Measurements from ENCODE around the gene PARP8.
"Not testable (repeated sequence)": the region's sequence is repeated elsewhere in the genome, so short reads cannot be mapped to it uniquely, and the experiment has no call there.

PARP8 gene

GRCh38 chr5:50666261-50667022 is at the start of gene PARP8:
Gene PARP8 (plus strand): TSS chr5:50666637. CDS start chr5:50667096, 459 bp downstream.
- Histone ChIP-seq H3K9ac (ENCODE audit: low read depth, low read length) (peak within 1 kb of the TSS; percentile 75), H3K27me3 (ENCODE audit: insufficient read depth, low read length, poor library complexity) (no peaks in the 10 kb centered on the region), H3K27ac (ENCODE audit: low read length) (peak within 1 kb of the TSS; percentile 91), H3K4me3 (ENCODE audit: low read depth in 1 of 2, low read length in 2 of 2) (peak within 1 kb of the TSS; percentile 30 to 80), H2AFZ (ENCODE audit: low read depth, low read length) (peak within 1 kb of the TSS; percentile 75), H3K4me1 (ENCODE audit: insufficient read depth, low read length) (peaks cover 45% of the 10 kb centered on the region), H3K36me3 (ENCODE audit: insufficient read depth, low read length) (no peaks in the 10 kb centered on the region; the same call in 1 of the 2 replicates), H3K79me2 (ENCODE audit: insufficient read depth, low read length) (peaks cover 46% of the 10 kb centered on the region), H4K20me1 (ENCODE audit: insufficient read depth, low read length) (no peaks in the 10 kb centered on the region; the same call in 1 of the 2 replicates), H3K4me2 (ENCODE audit: insufficient read depth, low read length) (peak within 1 kb of the TSS; percentile 65), H3K9me3 (ENCODE audit: insufficient read depth, low read length, severe bottlenecking) (no peaks in the 10 kb centered on the region)
- DNase-seq (peak; percentile 72), ATAC-seq (ENCODE audit: insufficient read depth, low read depth) (peak; percentile 59)
- TF ChIP-seq CTCF (IDR thresholded peaks at IDR 0.05; ENCODE audit: borderline replicate concordance, extremely low read depth, low read length, poor library complexity, severe bottlenecking): no peak
- TF ChIP-seq EZH2 (IDR thresholded peaks at IDR 0.05; ENCODE audit: borderline replicate concordance, low read depth, low read length, severe bottlenecking): no peak

- H3K79me2 ChIP-seq (ENCODE audit: insufficient read depth, low read length): no peaks in the 10 kb centered on the region
- ATAC-seq (ENCODE audit: insufficient read depth, low read depth) (no peak), DNase-seq (no peak)
- no peak overlapping the region for H3K4me3 ChIP-seq (ENCODE audit: low read depth in 1 of 2, low read length in 2 of 2)
- H3K4me2 ChIP-seq (ENCODE audit: insufficient read depth, low read length): no peak overlapping the region
- TF ChIP-seq EZH2 (IDR thresholded peaks at IDR 0.05; ENCODE audit: borderline replicate concordance, low read depth, low read length, severe bottlenecking) (no peak), CTCF (IDR thresholded peaks at IDR 0.05; ENCODE audit: borderline replicate concordance, extremely low read depth, low read length, poor library complexity, severe bottlenecking) (no peak)
- H3K4me1 ChIP-seq (ENCODE audit: insufficient read depth, low read length): no peaks in the 10 kb centered on the region
- no peak overlapping the region for H2AFZ ChIP-seq (ENCODE audit: low read depth, low read length)
- no peak overlapping the region for H3K9ac ChIP-seq (ENCODE audit: low read depth, low read length)
- H3K9me3 ChIP-seq (ENCODE audit: insufficient read depth, low read length, severe bottlenecking): no peaks in the 10 kb centered on the region
- no peaks in the 10 kb centered on the region for H4K20me1 ChIP-seq (ENCODE audit: insufficient read depth, low read length)
- H3K27me3 ChIP-seq (ENCODE audit: insufficient read depth, low read length, poor library complexity): no peaks in the 10 kb centered on the region
- H3K27ac ChIP-seq (ENCODE audit: low read length): no peak overlapping the region
- H3K36me3 ChIP-seq (ENCODE audit: insufficient read depth, low read length): no peaks in the 10 kb centered on the region
These were observed 42.8 kb upstream of the PARP8 start for GRCh38 chr5:50623666-50624065.

- not testable (repeated sequence) for H2AFZ ChIP-seq (ENCODE audit: low read depth, low read length); H3K27me3 ChIP-seq (ENCODE audit: insufficient read depth, low read length, poor library complexity); H3K36me3 ChIP-seq (ENCODE audit: insufficient read depth, low read length); H3K4me3 ChIP-seq (ENCODE audit: low read depth in 1 of 2, low read length in 2 of 2); H4K20me1 ChIP-seq (ENCODE audit: insufficient read depth, low read length); H3K9me3 ChIP-seq (ENCODE audit: insufficient read depth, low read length, severe bottlenecking); H3K79me2 ChIP-seq (ENCODE audit: insufficient read depth, low read length)
- peak; percentile 89 for DNase-seq
- Histone ChIP-seq H3K27ac (ENCODE audit: low read length) (peak overlapping the region; percentile 78), H3K4me2 (ENCODE audit: insufficient read depth, low read length) (peak overlapping the region; percentile 52), H3K4me1 (ENCODE audit: insufficient read depth, low read length) (peaks cover 29% of the 10 kb centered on the region), H3K9ac (ENCODE audit: low read depth, low read length) (peak overlapping the region; percentile 40)
- ATAC-seq (ENCODE audit: insufficient read depth, low read depth): peak; percentile 64; the same call in 2 of the 3 replicates
These were observed 31.6 kb upstream of the PARP8 start for GRCh38 chr5:50634866-50635265.

- not testable (repeated sequence) for H3K4me2 ChIP-seq (ENCODE audit: insufficient read depth, low read length); ATAC-seq (ENCODE audit: insufficient read depth, low read depth)
These were observed 28.9 kb upstream of the PARP8 start for GRCh38 chr5:50637576-50637975.

More at GRCh38 chr5:50637576-50637975, 28.9 kb upstream of the PARP8 start:
- H3K79me2 ChIP-seq (ENCODE audit: insufficient read depth, low read length); H3K9me3 ChIP-seq (ENCODE audit: insufficient read depth, low read length, severe bottlenecking); H3K27ac ChIP-seq (ENCODE audit: low read length); DNase-seq; H3K36me3 ChIP-seq (ENCODE audit: insufficient read depth, low read length); H3K9ac ChIP-seq (ENCODE audit: low read depth, low read length); H3K4me3 ChIP-seq (ENCODE audit: low read depth in 1 of 2, low read length in 2 of 2); H2AFZ ChIP-seq (ENCODE audit: low read depth, low read length); H3K27me3 ChIP-seq (ENCODE audit: insufficient read depth, low read length, poor library complexity); H4K20me1 ChIP-seq (ENCODE audit: insufficient read depth, low read length): not testable (repeated sequence)
- H3K4me1 ChIP-seq (ENCODE audit: insufficient read depth, low read length): peaks cover 29% of the 10 kb centered on the region

All from DND-41 (cell line).